Tracheal epithelial cell (primary cell): Measurements from ENCODE around the gene CHRNA3. TPM values are rescaled to one million over a fixed set of nuclear protein-coding genes. Genes with fewer than 3 reads are reported as not detected.

Experiments used
- total RNA-seq: library from RNA; depleted of rRNA; stranded (reverse); fragments of >200 nt; gene quantifications from 2 replicates; pipeline ENCODE4 v1.2.1, GENCODE V29; 2014

The CHRNA3 gene
- total RNA-seq, result not detected in 2 replicates

GRCh38 chr15:78620527-78621421, at the start of gene CHRNA3:
CHRNA3 (minus strand) TSS chr15:78620996; CDS start chr15:78620794, 202 bp downstream.

GRCh38 chr15:78641102-78641748, 20.4 kb upstream of the CHRNA3 start, which contains the start of gene CHRNB4:
CHRNB4 (minus strand) TSS chr15:78641210; CDS start chr15:78641133, 77 bp downstream.

GRCh38 chr15:78565097-78565950, 55.5 kb downstream of the CHRNA3 start, which contains the start of gene CHRNA5:
CHRNA5 (plus strand) TSS chr15:78565520; CDS start chr15:78565720, 200 bp downstream.

Other genes with a start within 250 kb of the CHRNA3 start
- 14.5 and 17.1 TPM in 2 replicates for gene IREB2, start 182.8 kb downstream of the CHRNA3 start, total RNA-seq
- gene HYKK, start 113.4 kb downstream of the CHRNA3 start, total RNA-seq, result 0.96 and 6.2 TPM in 2 replicates
- 230 and 247 TPM in 2 replicates for gene PSMA4, start 80.6 kb downstream of the CHRNA3 start, total RNA-seq
- gene CHRNA5, start 55.5 kb downstream of the CHRNA3 start, total RNA-seq, result 2.6 and 5.1 TPM in 2 replicates
- not detected in 2 replicates for gene CHRNB4, start 20.2 kb upstream of the CHRNA3 start, total RNA-seq
- gene ADAMTS7, start 190.5 kb upstream of the CHRNA3 start, total RNA-seq, result 0.85 and 2.4 TPM in 2 replicates